ENCODE results near the gene ABCA9. TPM values are rescaled to one million over a fixed set of nuclear protein-coding genes. Genes with fewer than 3 reads are reported as not detected.
"Not testable (repeated sequence)": the region's sequence is repeated elsewhere in the genome, so short reads cannot be mapped to it uniquely, and the experiment has no call there.

ABCA9 gene
- total RNA-seq, 4 donors from 2014 or later = 6.0 to 38.2 (median 8.5) TPM

GRCh38 chr17:69071233-69071586 lies 10.5 kb upstream of the ABCA9 start:
- H3K4me1 ChIP-seq; H3K9me3 ChIP-seq; H3K4me3 ChIP-seq; H3K27ac ChIP-seq; DNase-seq; intact Hi-C loops (cut with DNase I; ENCODE audit: low total_unique reads); H3K27me3 ChIP-seq; ATAC-seq; in situ Hi-C loops (cut with MboI; ENCODE audit: low sequenced_read_pairs in 4 of 4): not testable (repeated sequence)
- peaks cover 0 to 28% of the 10 kb centered on the region in 2 donors for H3K36me3 ChIP-seq

- DNase-seq; H3K27me3 ChIP-seq; intact Hi-C loops (cut with DNase I; ENCODE audit: low total_unique reads); ATAC-seq; H3K4me3 ChIP-seq; H3K27ac ChIP-seq; H3K9me3 ChIP-seq; H3K4me1 ChIP-seq; in situ Hi-C loops (cut with MboI; ENCODE audit: low sequenced_read_pairs in 4 of 4): not testable (repeated sequence)
- peaks cover 0 to 23% of the 10 kb centered on the region in 2 donors for H3K36me3 ChIP-seq
Observed at GRCh38 chr17:69070378-69071232, 9.9 kb upstream of the ABCA9 start.

- in situ Hi-C loops (cut with MboI; ENCODE audit: low sequenced_read_pairs in 4 of 4) = loop anchor here in 1 of 4 donors (10.0 kb wide), 1 partner anchor 294 kb away; no protein-coding TSS in a partner anchor
- Histone ChIP-seq H3K9me3 (no peaks in the 10 kb centered on the region), H3K27ac (no peak overlapping the region), H3K27me3 (no peaks in the 10 kb centered on the region), H3K36me3 (peaks cover 0 to 23% of the 10 kb centered on the region in 2 donors), H3K4me1 (no peaks in the 10 kb centered on the region), H3K4me3 (no peak overlapping the region)
- no peak for ATAC-seq
- intact Hi-C loops (cut with DNase I; ENCODE audit: low total_unique reads) = no loop called here
- TF ChIP-seq POLR2A (IDR thresholded peaks at IDR 0.05) (no peak), CTCF (IDR thresholded peaks at IDR 0.05 in 4 of 5, conservative IDR thresholded peaks at IDR 0.05 in 1 of 5) (no peak)
- no peak for DNase-seq
Observed at GRCh38 chr17:69069226-69069750, 8.6 kb upstream of the ABCA9 start.

GRCh38 chr17:69067274-69068047 lies 6.7 kb upstream of the ABCA9 start:
- Histone ChIP-seq H3K9me3 (no peaks in the 10 kb centered on the region), H3K27ac (no peak overlapping the region), H3K36me3 (peaks cover 0 to 16% of the 10 kb centered on the region in 2 donors), H3K4me1 (no peaks in the 10 kb centered on the region), H3K4me3 (no peak overlapping the region), H3K27me3 (no peaks in the 10 kb centered on the region)
- in situ Hi-C loops (cut with MboI; ENCODE audit: low sequenced_read_pairs in 4 of 4) (loop anchor here in 1 of 4 donors (10.0 kb wide), 1 partner anchor 293 kb away; no protein-coding TSS in a partner anchor), intact Hi-C loops (cut with DNase I; ENCODE audit: low total_unique reads) (no loop called here)
- DNase-seq (no peak), ATAC-seq (no peak)
- no peak for TF ChIP-seq CTCF (IDR thresholded peaks at IDR 0.05 in 4 of 5, conservative IDR thresholded peaks at IDR 0.05 in 1 of 5)
- TF ChIP-seq POLR2A (IDR thresholded peaks at IDR 0.05) = no peak

GRCh38 chr17:69066482-69066881 lies 5.8 kb upstream of the ABCA9 start:
- DNase-seq = no peak
- peaks cover 0 to 11% of the 10 kb centered on the region in 2 donors for H3K36me3 ChIP-seq
- no peak overlapping the region for H3K27ac ChIP-seq
- no peak overlapping the region for H3K4me3 ChIP-seq
- in situ Hi-C loops (cut with MboI; ENCODE audit: low sequenced_read_pairs in 4 of 4) = loop anchor here in 1 of 4 donors (10.0 kb wide), 1 partner anchor 292 kb away; no protein-coding TSS in a partner anchor
- intact Hi-C loops (cut with DNase I; ENCODE audit: low total_unique reads) = no loop called here
- no peaks in the 10 kb centered on the region for H3K27me3 ChIP-seq
- H3K4me1 ChIP-seq = no peaks in the 10 kb centered on the region
- no peak for TF ChIP-seq CTCF (IDR thresholded peaks at IDR 0.05 in 4 of 5, conservative IDR thresholded peaks at IDR 0.05 in 1 of 5)
- no peak for ATAC-seq
- no peaks in the 10 kb centered on the region for H3K9me3 ChIP-seq
